ENCODE measurements around the gene SMPDL3B.
"Not testable (repeated sequence)": the region's sequence is repeated elsewhere in the genome, so short reads cannot be mapped to it uniquely, and the experiment has no call there.

The SMPDL3B gene

GRCh38 chr1:27990920-27991537 lies 56.2 kb downstream of the SMPDL3B start:
- DNase-seq (ENCODE audit: extremely low read depth, low read depth) = no peak
- TF ChIP-seq CTCF (IDR thresholded peaks at IDR 0.05; ENCODE audit: low read depth, low read length, missing control alignments) = no peak
- no peak overlapping the region for H3K4me3 ChIP-seq (replicated peaks; ENCODE audit: low read depth, low read length)

GRCh38 chr1:27992276-27992675 lies 57.5 kb downstream of the SMPDL3B start:
- no peak for TF ChIP-seq CTCF (IDR thresholded peaks at IDR 0.05; ENCODE audit: low read depth, low read length, missing control alignments)
- no peak overlapping the region for H3K4me3 ChIP-seq (replicated peaks; ENCODE audit: low read depth, low read length)
- no peak for DNase-seq (ENCODE audit: extremely low read depth, low read depth)

GRCh38 chr1:27993241-27993640 lies 58.4 kb downstream of the SMPDL3B start:
- TF ChIP-seq CTCF (IDR thresholded peaks at IDR 0.05; ENCODE audit: low read depth, low read length, missing control alignments) = no peak
- no peak for DNase-seq (ENCODE audit: extremely low read depth, low read depth)
- H3K4me3 ChIP-seq (replicated peaks; ENCODE audit: low read depth, low read length) = no peak overlapping the region

- no peak overlapping the region for H3K4me3 ChIP-seq (replicated peaks; ENCODE audit: low read depth, low read length)
- no peak for TF ChIP-seq CTCF (IDR thresholded peaks at IDR 0.05; ENCODE audit: low read depth, low read length, missing control alignments)
- no peak for DNase-seq (ENCODE audit: extremely low read depth, low read depth)
These were observed 59.3 kb downstream of the SMPDL3B start for GRCh38 chr1:27994060-27994459.

GRCh38 chr1:27994526-27994925 lies 59.7 kb downstream of the SMPDL3B start:
- H3K4me3 ChIP-seq (replicated peaks; ENCODE audit: low read depth, low read length); DNase-seq (ENCODE audit: extremely low read depth, low read depth): not testable (repeated sequence)

GRCh38 chr1:27999055-27999454 lies 64.3 kb downstream of the SMPDL3B start:
- DNase-seq (ENCODE audit: extremely low read depth, low read depth) = no peak
- TF ChIP-seq CTCF (IDR thresholded peaks at IDR 0.05; ENCODE audit: low read depth, low read length, missing control alignments) = no peak
- no peak overlapping the region for H3K4me3 ChIP-seq (replicated peaks; ENCODE audit: low read depth, low read length)

GRCh38 chr1:28002600-28002999 lies 67.8 kb downstream of the SMPDL3B start:
- no peak for DNase-seq (ENCODE audit: extremely low read depth, low read depth)
- TF ChIP-seq CTCF (IDR thresholded peaks at IDR 0.05; ENCODE audit: low read depth, low read length, missing control alignments) = no peak
- H3K4me3 ChIP-seq (replicated peaks; ENCODE audit: low read depth, low read length) = no peak overlapping the region

- not testable (repeated sequence) for H3K4me3 ChIP-seq (replicated peaks; ENCODE audit: low read depth, low read length); DNase-seq (ENCODE audit: extremely low read depth, low read depth)
These were observed 68.3 kb downstream of the SMPDL3B start for GRCh38 chr1:28003117-28003516.

Data from HFF-Myc (cell line).